GM21381 (cell line): ENCODE results near the gene CEP68.

ENCODE experiments used
- ATAC-seq: cut with Tn5 transposase; IDR thresholded peaks from one replicate; pipeline ENCODE4 v1.9.1; 2021; ENCODE audit warnings: mild to moderate bottlenecking, moderate library complexity; ENCODE audit not compliant: unreplicated experiment

The CEP68 gene

GRCh38 chr2:65055422-65056214 is 598 bp upstream of the CEP68 start:
- ATAC-seq, result peak; percentile 23

DNA sequence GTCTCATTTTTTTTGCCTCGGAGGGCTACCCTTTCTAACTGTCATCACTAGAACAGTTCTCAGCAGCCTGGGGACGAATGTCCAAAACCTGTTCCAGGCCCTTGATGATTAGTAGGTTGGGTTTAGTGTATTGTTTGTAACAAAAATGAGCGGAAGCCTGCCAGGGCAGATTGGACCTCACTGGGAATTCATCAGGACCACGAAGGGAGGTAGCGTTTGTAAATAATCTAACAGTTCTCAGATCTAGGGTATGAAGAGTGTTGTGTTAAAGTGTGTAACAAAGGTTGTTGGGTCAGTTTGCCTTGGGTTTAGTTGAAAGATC is 799 bp downstream of the CEP68 start:
- ATAC-seq, result no peak

- no peak for ATAC-seq
Observed at GRCh38 chr2:65057391-65058052, 1.3 kb downstream of the CEP68 start.

DNA sequence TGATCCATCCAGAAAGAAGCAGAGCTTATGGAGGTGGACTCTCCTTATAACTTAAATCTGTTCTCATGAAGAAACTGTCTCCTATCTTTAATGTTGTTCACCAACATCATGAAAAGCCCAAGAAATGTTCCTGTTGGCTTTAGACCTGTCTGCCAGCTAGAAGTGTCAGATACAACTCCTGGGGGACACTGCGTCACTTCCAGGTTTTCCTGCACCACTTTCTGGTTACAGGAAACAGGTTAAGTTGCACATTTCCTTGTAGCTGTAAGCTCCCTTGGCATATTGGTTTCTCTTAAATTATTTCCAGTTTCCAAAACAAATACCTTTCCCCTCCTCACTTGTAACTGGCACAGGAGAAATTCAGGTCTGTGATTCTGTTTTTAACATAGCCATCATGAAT is 2.9 kb downstream of the CEP68 start:
- no peak for ATAC-seq

- no peak for ATAC-seq
Observed at GRCh38 chr2:65061146-65061909, 5.1 kb downstream of the CEP68 start.

DNA sequence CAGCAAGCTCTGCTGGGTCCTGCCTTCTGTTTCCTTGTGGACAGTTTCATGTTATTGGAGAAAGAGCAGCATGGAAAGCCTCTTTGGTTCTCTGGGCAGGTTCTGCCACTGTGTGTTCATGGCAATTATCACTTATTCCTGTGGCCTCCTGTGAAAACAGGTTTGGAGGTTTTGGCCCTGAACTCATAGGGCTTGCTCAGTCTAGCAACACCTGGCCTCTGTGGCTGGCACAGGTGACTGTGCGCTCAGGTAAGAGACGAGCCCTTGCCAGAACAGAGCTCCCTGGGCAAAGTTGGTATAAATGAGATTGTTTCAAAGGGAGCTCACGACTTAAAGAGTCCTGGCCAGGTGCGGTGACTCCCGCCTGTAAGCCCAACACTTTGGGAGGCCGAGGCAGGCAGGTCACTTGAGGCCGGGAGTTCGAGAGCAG is 5.7 kb downstream of the CEP68 start:
- ATAC-seq, result no peak

- ATAC-seq, result no peak
Observed at GRCh38 chr2:65062843-65063825, 6.9 kb downstream of the CEP68 start.

DNA sequence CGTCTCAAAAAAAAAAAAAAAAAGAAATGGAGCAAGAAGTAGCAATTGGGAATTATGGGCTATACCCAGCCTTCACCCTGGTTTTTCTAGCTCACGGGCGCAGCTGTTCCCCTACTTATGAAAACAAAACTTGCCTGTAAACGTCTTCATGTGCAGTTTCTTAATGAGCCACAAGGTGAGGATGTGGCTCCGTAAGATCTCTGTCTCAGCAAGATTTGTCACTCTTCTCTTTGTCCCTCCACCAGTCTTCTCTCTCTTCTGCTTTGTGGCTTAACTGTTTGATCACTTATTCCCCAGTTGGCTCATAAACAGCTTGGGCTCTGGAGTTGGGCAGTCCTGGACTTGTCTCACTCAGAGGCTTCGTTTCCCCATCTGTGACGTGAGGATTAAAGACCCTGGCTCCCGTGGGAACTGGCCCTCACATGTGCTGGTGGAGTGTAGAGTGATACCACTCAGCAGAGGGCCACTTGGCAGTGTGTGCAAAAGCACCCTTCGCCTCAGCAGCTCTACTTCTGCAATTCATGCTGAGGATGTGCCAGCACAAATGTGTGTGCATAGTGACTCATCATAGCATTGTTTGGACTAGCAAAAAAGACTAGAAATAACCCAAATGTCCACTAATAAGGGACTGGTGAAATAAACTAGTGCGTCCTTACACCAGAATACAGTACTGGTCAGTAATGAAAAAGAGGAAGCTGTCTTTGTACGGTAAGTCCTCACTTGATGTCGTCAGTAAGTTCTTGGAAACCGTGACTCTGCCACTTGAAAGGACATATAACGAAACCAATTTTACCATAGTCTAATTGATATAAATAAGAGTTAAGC is 8.7 kb downstream of the CEP68 start:
- ATAC-seq, result peak; percentile 77

DNA sequence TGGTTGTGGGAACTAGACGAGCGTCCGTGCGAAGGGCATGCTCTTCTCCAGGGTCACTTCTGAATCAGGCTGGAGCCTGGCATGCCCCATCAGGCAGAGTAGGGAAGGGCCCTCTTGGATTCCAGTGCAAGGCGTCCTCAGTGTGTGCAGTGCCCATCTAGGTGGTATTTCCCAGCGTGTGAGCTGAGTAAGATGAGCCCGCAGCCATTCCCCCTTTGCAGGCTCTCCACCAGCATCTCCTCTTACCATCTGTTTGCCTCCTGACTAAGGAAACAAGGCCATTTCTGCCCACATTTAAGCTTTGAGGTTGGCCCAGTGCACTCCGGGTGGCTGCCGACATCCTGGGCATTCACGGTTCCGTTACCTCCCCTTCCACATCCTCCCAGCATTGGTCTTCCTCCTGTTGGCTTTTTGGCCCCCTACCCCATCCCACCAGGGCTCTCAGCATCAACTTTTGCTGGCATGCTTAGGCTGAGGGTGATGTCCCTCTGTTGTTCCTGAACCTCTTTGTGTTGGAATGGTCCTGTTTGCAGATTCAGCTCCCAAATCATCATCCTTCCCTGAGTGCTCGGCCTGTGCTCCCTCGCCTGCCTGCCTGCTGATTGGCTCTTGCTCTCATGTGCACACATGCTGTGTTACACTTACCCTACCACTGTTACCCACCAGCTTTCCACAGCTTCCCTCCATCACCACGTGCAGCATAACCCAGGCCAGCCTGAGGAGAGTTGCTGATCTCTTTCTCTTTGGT is 11.8 kb downstream of the CEP68 start:
- no peak for ATAC-seq

GRCh38 chr2:65069439-65069824 is 13.2 kb downstream of the CEP68 start:
- no peak for ATAC-seq

DNA sequence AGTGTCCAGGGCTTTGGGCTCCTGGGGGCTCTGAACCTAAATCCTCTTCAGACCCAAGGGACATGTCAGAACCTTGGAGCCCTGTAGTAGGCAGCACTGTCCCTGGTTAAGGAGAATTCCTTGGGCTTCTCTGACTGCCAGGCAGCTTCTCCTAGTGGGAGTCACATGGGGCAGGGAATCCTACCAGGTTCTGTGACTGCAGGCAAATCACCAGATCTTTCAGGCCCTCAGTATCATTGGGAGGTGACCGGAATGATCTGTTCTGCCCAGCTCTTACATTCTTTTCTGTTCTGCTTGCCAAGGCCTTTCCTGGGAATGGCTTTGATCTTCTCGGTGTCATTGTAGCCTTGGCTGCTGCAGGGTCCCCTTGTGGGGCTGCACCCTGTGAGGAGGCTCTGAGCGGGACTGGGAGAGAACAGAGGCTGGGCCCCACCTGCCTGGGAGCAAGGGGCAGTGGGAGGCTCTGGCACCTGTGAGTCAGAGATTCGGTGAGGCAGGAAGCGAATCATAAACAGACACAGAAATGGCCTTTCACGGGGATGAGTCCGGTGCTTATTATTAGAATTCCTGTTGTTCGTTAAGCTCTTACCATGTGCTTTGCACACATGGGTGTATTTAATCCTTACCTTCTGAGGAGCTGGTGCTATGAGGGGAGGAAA is 14.1 kb downstream of the CEP68 start:
- no peak for ATAC-seq

GRCh38 chr2:65070856-65071255 is 14.6 kb downstream of the CEP68 start:
- ATAC-seq, result no peak

DNA sequence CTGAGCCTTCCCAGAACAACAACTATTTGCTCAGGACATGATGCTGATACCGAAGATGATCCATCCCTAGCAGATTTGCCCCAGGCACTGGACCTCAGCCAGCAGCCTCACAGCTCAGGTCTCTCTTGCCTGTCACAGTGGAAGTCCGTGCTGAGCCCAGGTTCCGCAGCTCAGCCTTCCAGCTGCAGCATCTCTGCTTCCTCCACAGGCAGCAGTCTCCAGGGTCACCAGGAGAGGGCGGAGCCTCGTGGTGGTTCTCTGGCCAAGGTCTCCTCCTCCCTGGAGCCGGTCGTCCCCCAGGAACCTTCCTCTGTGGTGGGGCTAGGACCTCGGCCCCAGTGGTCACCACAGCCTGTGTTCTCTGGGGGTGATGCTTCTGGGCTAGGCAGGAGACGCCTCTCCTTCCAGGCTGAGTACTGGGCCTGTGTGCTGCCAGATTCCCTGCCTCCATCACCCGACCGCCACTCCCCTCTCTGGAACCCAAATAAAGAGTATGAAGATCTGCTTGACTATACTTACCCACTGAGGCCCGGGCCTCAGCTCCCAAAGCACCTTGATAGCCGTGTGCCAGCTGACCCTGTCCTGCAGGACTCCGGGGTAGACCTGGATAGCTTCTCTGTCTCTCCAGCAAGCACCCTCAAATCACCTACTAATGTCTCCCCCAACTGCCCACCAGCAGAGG is 15.4 kb downstream of the CEP68 start:
- ATAC-seq, result no peak

- ATAC-seq, result peak; percentile 62
Observed at GRCh38 chr2:65072181-65072970, 16.2 kb downstream of the CEP68 start.

- no peak for ATAC-seq
Observed at GRCh38 chr2:65073879-65074565, 17.8 kb downstream of the CEP68 start.

DNA sequence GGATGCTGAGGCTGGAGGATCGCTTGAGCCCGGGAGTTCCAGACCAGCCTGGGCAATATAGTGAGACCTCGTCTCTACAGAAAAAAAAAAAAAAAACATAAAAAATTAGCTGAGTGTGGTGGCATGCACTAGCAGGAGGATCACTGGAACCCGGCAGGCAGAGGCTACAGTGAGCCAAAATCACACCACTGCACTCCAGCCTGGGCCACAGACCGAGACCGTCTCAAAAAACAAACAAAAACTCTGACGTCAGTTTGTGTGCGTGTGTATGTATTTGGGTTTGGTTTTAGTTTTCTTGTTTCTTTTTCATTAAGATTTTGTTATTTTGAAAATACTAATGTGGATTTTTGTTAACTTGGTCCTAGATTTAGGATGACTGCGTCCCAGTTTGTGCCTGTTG is 19.0 kb downstream of the CEP68 start:
- no peak for ATAC-seq
